Activated gamma-delta T cell treated with anti-CD3 and anti-CD28 coated beads, Interleukin-2, amount 50 U/mL, for 16 hours (primary cell): ENCODE results near the gene AP3M1.

Experiments
- DNase-seq: peaks from one replicate; pipeline ENCODE4 v3.0.0-alpha.2; 2020; ENCODE audit warnings: low read depth

AP3M1 gene

DNA sequence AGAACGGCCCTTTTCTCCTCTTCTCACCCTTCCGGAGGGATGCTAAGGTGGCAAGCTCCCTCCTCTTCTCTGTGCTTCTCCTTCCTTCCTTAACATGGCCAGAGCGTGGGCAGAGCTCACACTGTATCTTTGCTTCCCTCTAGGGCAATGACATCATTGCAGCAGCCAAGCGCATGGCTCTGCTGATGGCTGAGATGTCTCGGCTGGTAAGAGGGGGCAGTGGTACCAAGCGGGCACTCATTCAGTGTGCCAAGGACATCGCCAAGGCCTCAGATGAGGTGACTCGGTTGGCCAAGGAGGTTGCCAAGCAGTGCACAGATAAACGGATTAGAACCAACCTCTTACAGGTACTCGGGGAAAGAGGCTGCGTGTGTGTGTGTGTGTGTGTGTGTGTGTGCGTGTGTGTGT is 36.6 kb downstream of the AP3M1 start:
- DNase-seq: no peak

GRCh38 chr10:74113546-74113945 is 37.1 kb downstream of the AP3M1 start:
- DNase-seq: no peak

DNA sequence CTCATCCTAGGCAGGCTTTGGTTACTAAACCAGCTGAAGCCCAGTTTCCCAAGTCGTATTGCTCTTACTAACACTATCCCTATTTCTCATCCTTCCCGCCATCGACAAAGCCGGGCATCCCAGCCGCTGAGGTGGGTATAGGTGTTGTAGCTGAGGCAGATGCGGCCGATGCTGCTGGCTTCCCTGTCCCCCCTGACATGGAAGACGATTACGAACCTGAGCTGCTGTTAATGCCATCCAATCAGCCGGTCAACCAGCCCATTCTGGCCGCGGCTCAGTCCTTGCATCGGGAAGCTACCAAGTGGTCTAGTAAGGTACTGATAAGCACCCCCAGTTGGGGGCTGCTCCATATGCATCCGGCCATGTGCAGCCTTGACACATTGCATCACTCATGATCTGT is 38.8 kb downstream of the AP3M1 start:
- DNase-seq: no peak

DNA sequence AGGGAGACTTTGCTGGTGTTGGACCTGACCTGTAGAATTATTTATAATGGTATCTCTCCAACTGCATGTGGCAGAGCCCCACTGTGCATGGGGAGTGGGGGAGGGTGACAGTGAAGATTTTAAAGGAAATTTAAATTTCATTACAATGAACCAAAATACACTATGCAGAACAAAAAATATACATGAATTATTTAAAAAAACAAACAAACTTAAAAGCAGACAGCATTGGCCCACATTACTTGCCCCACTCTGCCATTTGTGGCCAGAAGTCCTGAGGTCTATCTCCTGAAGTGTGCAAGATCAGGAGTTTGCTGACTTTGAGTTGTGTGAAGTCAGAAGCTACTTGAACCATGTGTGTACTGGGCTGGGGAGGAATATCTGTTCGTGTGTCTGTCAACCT is 40.5 kb downstream of the AP3M1 start:
- no peak for DNase-seq

GRCh38 chr10:74109452-74109851 is 41.2 kb downstream of the AP3M1 start:
- no peak for DNase-seq

DNA sequence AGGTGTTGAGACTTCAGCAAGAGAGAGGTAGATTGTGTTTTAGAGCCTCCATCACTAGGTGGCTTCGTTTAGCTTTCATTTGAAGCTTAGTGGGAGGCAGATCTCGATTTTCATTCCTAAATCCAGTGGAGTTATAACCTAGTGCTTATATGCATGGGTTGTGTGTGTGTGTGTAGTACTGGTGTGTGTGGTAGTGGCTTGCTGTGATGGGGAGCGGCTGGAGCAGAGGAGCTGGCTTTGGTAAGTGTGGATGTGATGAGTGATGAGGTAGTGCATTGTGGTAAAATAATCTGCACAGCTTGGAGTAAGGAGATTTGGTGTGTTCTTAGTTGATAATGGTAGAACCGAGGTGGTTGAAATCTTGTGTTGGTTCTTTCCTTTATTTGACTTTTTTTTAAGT is 43.2 kb downstream of the AP3M1 start:
- no peak for DNase-seq

- DNase-seq: no peak
Observed at GRCh38 chr10:74104996-74105395, 45.6 kb downstream of the AP3M1 start.

DNA sequence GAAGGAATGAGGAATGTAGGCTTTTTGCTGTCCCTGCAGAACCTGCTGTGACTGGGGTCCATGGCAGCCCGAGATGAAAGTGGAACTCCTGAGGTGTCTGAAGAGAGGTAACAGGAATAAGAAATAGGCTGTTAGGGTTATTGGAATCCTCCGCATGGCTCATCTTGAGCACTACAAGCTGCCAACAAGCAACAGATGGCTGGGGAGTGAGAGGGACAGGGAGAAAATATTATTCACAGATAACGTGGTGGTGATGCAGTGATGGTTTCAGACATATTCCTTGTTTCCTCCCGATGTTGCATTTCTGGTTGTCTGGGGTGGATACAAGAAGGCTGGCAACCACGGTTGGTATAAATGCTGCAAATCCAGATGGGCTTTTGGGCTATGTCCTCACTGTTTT is 46.1 kb downstream of the AP3M1 start:
- DNase-seq: no peak

DNA sequence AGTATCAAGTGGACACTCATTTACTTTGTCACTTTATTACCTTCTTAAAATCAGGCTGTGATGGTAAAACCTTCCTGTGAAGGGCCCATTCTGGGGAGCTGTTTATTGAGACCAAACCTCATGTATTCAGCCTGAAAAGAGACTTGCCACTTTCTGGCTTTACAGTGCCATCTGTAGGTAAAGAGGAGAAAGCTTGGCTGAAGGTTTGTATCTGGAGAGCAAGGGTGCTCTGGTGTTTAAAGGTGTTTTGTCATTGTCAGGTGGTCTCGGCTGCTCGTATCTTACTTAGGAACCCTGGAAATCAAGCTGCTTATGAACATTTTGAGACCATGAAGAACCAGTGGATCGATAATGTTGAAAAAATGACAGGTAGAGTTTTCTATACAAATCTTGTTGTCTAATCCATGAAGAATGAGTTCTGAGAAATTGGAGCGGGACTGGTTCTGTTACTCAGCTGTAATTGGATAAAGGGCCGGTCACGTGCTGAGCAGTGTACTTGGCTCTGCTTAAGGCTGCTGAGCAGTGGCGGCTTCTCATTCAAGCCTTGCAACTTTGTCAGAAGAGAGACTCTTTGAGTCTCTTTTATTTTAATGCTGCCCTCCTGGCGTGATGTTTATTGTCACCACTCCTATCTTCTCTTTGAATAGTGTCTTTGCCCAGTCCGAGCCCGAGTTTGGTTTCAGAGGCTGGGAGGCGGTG is 46.9 kb downstream of the AP3M1 start:
- DNase-seq: no peak

DNA sequence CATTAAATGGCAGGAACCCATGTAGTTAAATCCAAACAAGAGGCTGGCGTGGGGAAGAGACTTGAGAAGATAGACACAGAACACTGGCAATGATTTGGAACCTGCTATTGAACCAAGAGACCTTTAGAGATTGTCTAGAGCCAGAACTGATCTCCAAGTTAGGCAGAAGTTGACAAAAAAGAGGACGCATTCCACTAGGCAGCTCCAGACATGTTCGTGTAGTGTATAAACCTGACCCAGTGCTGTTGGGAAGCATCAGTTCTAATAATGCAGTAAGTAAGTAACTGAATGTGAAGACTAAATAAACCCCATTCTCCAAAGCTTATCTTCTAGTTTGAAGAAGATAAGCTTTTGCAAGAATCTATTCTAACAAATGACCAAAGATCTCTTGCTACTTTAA is 50.8 kb downstream of the AP3M1 start:
- DNase-seq: no peak

DNA sequence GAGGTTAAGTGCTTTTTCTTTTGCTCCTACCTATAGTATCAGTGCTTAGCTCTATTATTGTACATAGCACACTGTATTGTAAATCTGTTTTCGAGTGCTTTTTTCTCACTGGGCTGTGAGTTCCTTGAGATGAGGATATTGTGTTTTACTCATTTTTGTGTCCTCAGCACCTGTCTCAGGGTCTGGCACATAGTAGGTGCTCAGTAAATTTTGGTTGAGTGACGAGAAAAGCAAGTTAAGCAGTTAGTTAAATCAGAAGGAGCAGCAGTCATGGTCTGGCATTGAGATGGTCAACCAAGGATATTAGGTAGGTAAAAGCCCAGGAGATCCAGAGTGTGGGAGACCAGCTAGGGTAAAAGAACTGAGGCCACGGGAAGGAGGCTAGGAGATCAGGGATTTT is 51.2 kb downstream of the AP3M1 start:
- no peak for DNase-seq

DNA sequence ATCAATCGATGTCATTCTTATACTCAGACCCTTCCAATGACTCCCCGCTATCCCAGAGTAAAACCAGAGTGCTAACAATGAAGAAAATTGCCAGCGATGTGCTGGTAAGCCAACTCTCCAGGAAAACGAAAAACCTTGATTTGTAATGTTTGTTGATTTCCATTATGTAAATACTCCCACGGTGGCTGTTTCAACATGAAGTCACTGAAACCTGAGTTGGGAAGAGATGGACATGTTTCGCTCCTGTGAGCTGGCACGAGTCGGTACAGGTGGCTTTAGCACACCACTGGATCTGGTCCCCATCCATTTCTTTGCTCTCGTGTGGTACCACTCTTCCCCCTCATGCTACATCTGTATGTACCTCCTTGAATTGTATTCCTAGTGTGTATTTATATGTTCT is 52.9 kb downstream of the AP3M1 start:
- no peak for DNase-seq

- DNase-seq: no peak
Observed at GRCh38 chr10:74096777-74097176, 53.9 kb downstream of the AP3M1 start.

DNA sequence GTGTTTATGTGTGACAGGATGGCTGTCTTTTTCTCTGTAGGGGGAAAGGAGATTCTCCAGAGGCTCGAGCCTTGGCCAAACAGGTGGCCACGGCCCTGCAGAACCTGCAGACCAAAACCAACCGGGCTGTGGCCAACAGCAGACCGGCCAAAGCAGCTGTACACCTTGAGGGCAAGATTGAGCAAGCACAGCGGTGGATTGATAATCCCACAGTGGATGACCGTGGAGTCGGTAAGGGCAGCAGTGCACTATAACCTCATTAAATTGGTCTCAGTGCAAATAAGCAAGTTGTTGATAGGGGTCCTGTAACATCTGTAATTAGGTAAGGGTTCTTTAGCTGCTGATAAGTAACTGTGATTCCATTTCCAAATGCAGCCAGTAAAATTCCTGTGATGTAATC is 56.4 kb downstream of the AP3M1 start:
- DNase-seq: no peak

GRCh38 chr10:74093530-74094164 is 57.0 kb downstream of the AP3M1 start:
- DNase-seq: no peak

DNA sequence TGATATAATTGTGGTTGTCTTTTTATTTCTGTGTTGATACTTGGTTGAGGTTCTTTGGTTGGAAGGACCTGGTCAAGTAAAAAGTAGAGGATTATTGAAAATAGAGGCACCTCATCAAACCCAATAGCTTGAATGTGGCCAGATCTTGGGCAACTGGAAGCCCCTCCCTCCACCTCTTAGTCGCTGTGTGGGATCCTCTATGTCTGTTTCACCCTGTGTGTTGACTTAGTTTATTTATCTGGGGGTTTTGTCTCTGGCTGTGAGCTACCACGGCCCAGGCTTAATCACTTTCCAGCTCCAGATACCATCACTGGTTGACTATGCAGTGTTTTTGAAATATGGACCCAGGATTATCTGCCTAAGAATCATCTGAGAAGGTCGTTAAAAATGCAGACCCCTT is 58.3 kb downstream of the AP3M1 start:
- no peak for DNase-seq

DNA sequence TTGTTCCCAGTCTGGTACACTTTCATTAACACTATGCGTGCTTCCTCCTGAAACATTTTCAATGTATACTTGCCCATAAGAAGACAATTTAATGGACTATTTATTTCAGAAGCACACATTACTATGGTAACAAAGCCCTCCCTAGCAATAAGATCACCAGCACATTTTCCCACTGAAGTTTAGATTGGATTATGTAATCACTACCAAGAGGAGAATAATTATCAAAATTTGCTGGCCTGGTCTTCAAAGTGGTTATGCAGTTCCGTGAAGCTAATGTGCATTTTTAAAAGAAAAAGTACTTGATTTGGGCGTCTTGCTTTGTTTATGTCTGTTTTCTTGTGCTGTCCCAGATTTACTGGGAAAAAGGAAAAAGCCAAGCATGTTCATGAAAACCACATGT is 61.9 kb downstream of the AP3M1 start:
- DNase-seq: no peak

DNA sequence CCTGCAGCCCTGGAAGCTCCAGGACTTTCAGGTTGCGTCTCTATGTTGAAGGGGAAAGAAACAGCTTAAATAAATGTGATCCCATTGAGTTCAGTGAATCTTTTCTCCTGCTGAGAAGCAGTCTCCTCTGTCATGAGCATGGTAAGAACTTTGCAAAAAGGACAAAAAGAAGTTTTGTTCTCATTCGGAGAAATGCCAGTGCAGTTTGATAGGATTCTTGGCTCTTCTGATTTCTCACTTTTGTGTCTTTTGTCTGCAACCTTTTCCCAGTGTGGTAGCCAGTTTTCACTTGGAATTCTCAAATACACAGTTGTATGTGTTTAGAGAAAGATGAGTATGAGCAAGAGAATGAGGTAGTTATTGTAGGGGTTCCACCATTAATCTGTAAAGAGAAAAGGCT is 64.3 kb downstream of the AP3M1 start:
- DNase-seq: no peak

GRCh38 chr10:74084955-74085354 is 65.7 kb downstream of the AP3M1 start:
- DNase-seq: no peak

DNA sequence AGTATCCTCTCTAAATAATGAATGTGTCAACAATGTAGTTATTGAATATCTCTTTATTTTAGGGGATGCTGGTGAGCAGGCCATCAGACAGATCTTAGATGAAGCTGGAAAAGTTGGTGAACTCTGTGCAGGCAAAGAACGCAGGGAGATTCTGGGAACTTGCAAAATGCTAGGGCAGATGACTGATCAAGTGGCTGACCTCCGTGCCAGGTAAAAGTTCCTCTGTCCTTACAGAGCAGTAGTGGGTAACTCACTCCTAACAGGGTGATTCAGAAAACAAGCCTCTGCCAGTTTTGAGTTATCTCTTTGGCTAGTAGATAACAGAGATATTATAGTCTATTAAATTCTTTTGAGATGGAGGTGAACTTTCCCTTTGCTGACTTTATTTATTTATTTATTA is 67.3 kb downstream of the AP3M1 start:
- no peak for DNase-seq

GRCh38 chr10:74081941-74082718 is 68.5 kb downstream of the AP3M1 start:
- DNase-seq: no peak

GRCh38 chr10:74081192-74081803 is 69.3 kb downstream of the AP3M1 start:
- DNase-seq: peak; percentile 23
